Caki2 (cell line): ENCODE measurements around the gene DHX16. TPM values are rescaled to one million over a fixed set of nuclear protein-coding genes. Genes with fewer than 3 reads are reported as not detected.
A peak's percentile ranks its signal among the peaks of the same experiment; 100 is the strongest.

Source experiments
- DNase-seq: peaks from one replicate; pipeline ENCODE4 v3.0.0-alpha.2; 2015; ENCODE audit warnings: low read depth
- in situ Hi-C: cut with HindIII; loops from 2 replicates; pipeline ENCODE4 v1.10.0; 2016; ENCODE audit warnings: low sequenced_read_pairs, low pct_unique_long_range_greater_than_20kb, mixed read lengths
- total RNA-seq: library from RNA; depleted of rRNA; stranded (reverse); fragments of >200 nt; shearing (Covaris generic); gene quantifications from 2 replicates; pipeline ENCODE4 v1.2.3, GENCODE V29; 2014; ENCODE audit warnings: low replicate concordance; rRNA removed

DHX16 gene
- total RNA-seq, 1 experiment from 2014 or later = 37.5 TPM

DNA sequence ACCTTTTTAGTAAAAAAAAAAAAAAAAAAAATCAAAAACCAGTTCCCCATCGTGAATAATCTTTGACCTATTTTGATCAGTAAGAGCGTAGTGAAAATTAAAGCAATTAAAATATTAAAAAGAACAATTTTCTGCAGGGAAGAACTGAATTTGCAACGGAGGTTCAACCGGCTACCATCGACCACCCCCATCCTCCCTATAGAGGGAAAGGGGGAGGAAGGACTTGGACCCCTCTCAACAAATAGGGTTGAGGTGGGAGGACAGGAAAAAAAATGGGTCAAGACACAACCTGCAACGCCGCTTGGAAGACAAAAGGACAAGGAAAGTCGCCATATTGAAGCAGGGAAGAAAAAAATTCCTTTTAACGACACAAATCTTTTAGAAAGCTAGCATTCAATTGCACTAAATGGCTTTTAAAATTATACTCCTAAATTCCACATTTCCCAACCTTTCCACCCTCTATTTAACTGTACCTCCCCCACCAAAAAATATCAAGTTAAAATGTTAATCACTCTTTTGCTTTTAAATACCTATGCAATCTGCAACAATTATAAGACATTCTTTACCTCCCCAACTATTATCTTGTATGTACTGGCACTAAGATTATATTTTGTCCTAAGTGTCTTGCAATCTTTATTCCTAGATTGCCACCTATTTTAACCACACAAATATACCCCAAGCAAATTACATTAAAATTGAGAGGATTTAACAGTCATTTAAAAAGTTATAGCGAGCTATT, 57.4 kb downstream of the DHX16 start:
- in situ Hi-C loops = no loop called here
- DNase-seq = no peak

- in situ Hi-C loops = no loop called here
Observed at GRCh38 chr6:30614843-30615218, 58.0 kb downstream of the DHX16 start.

GRCh38 chr6:30614044-30614842, 58.6 kb downstream of the DHX16 start:
- DNase-seq = no peak
- in situ Hi-C loops = no loop called here

More at GRCh38 chr6:30614843-30615218, 58.0 kb downstream of the DHX16 start:
- DNase-seq = peak; percentile 98

DNA sequence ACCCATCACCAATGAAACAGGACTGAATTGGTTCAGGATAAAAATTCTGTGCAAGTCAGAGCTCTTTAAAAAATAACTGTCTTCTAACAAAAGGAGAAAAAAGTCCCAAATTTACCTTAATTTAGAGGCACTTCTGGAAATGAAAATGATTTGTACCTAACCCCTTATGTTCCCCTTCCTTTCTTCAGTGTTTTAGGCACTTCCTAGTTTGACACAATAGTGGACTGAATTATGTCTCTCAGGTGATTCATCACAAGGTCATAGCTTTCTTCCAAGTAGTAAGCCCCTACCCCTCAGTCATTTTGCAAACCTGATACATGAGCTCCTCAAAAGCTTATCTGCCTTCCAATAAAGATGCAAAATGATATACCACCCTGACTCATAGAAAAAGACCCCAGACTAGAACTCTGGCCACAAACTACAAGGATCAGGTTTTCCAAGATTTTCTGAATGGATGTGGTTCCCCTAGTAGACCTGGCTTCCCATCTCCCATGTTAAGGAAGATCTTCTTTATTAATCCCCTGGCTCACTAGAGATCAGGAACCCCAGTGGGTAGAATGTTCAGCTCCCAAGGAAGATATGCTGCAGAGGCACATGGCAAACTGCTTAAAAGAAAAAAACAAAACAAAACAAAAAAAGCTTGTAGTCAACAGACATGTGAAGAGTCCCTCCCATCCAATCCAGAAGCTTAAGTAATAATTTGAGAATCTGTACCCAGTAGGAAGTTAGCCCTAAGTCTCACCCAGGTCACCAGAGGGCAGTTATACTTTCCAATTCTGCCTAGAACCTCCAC, 59.4 kb downstream of the DHX16 start:
- DNase-seq = no peak
- in situ Hi-C loops = no loop called here

DNA sequence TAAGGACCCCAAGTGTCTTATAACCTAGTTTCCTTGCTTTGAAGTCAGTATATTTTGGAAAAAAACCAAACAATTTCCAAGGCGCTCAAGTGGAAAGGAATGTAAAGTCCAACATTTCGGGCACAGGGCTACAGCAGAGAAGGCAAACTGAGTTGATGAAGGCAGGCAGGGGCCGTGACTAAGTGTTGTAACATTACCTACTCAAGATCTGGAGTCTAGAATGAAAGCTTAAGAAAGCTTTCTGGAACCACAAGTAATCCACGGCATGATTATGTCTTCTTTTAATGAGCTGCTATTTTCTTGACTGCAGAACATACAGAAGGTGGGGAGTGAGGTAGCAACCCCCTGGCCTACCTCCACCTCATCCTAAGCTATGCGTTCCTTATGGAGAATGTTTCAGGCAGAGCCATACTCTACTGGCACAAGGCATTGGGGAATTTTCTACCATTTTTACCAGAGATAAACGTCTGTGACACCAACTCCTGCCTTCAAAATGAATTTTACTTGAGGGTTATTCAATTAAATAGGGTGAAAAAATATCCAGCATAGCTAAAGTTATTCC, 60.0 kb downstream of the DHX16 start:
- DNase-seq = peak; percentile 75
- in situ Hi-C loops = no loop called here

- DNase-seq = no peak
- in situ Hi-C loops = no loop called here
Observed at GRCh38 chr6:30612213-30612612, 60.6 kb downstream of the DHX16 start.

GRCh38 chr6:30611856-30612194, 61.0 kb downstream of the DHX16 start:
- in situ Hi-C loops = no loop called here

GRCh38 chr6:30611150-30611855, 61.5 kb downstream of the DHX16 start:
- no peak for DNase-seq
- in situ Hi-C loops = no loop called here

More at GRCh38 chr6:30611856-30612194, 61.0 kb downstream of the DHX16 start:
- no peak for DNase-seq

- no peak for DNase-seq
- in situ Hi-C loops = no loop called here
Observed at GRCh38 chr6:30610065-30610464, 62.7 kb downstream of the DHX16 start.

GRCh38 chr6:30603961-30604360, 68.8 kb downstream of the DHX16 start:
- in situ Hi-C loops = no loop called here
- no peak for DNase-seq

Other genes with a start within 250 kb of the DHX16 start
- 210 and 213 TPM in 2 replicates for gene HLA-E, start 183.5 kb downstream of the DHX16 start, total RNA-seq
- gene GNL1, start 116.5 kb downstream of the DHX16 start, total RNA-seq = 23.5 and 36.9 TPM in 2 replicates
- gene PRR3, start 115.7 kb downstream of the DHX16 start, total RNA-seq = 12.7 TPM in 1 of 2 replicates, not detected in the other
- gene ABCF1, start 101.6 kb downstream of the DHX16 start, total RNA-seq = 29.5 and 30.5 TPM in 2 replicates
- 6.9 and 10.8 TPM in 2 replicates for gene PPP1R10, start 55.8 kb downstream of the DHX16 start, total RNA-seq
- 47.9 and 61.1 TPM in 2 replicates for gene MRPS18B, start 55.2 kb downstream of the DHX16 start, total RNA-seq
- gene ATAT1, start 46.1 kb downstream of the DHX16 start, total RNA-seq = 1.3 and 4.6 TPM in 2 replicates
- 2.6 TPM in 1 of 2 replicates, not detected in the other for gene C6orf136, start 25.9 kb downstream of the DHX16 start, total RNA-seq
- gene PPP1R18, start 13.6 kb upstream of the DHX16 start, total RNA-seq = 29.9 and 37.7 TPM in 2 replicates
- gene NRM, start 18.0 kb upstream of the DHX16 start, total RNA-seq = 2.3 and 16.7 TPM in 2 replicates
- 3.3 and 6.7 TPM in 2 replicates for gene MDC1, start 44.3 kb upstream of the DHX16 start, total RNA-seq
- 538 and 624 TPM in 2 replicates for gene TUBB, start 47.3 kb upstream of the DHX16 start, total RNA-seq
- gene FLOT1, start 69.7 kb upstream of the DHX16 start, total RNA-seq = 352 and 441 TPM in 2 replicates
- gene IER3, start 71.5 kb upstream of the DHX16 start, total RNA-seq = 124 and 148 TPM in 2 replicates
- gene DDR1, start 211.5 kb upstream of the DHX16 start, total RNA-seq = 182 and 197 TPM in 2 replicates
- 49.7 and 58.5 TPM in 2 replicates for gene GTF2H4, start 235.2 kb upstream of the DHX16 start, total RNA-seq
- 29.5 and 43.7 TPM in 2 replicates for gene VARS2, start 241.2 kb upstream of the DHX16 start, total RNA-seq